Hindlimb muscle (tissue), 1 donor: Measurements from ENCODE around the gene TTLL11. TPM values are rescaled to one million over a fixed set of nuclear protein-coding genes. Genes with fewer than 3 reads are reported as not detected.

Experiments used
- DNase-seq: peaks from one replicate; pipeline ENCODE4 v3.0.0-alpha.2; 2013
- polyA plus RNA-seq: library from polyadenylated mRNA; unstranded; fragments of 120-200 nt; gene quantifications from one replicate; pipeline ENCODE4 v1.2.1, GENCODE V29; 2013; ENCODE audit not compliant: insufficient read length

TTLL11 gene
- polyA plus RNA-seq, 1 donor: 27.9 TPM

GRCh38 chr9:121871431-121872025 lies 221.6 kb downstream of the TTLL11 start:
- DNase-seq: no peak

DNA sequence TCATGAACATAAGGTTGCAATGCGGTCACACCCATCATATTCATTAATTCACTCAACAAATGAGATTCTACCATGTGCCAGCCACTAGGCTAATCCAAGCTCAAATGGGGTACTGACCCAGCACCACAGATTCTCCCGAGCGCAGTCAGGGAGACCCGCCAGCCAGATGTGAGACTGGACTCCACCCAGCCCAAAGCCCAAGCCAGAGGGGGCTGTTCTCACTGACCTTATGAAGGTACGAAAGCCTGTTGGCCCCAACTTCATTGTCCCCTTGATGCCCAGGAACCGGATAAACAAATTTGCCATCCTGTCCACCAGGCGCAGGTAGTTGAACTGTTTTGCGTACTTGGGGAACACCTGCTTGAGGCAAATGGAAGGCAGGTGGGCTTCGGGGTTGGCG lies 222.8 kb downstream of the TTLL11 start:
- DNase-seq: no peak

GRCh38 chr9:121868626-121869025 lies 224.5 kb downstream of the TTLL11 start:
- no peak for DNase-seq

- no peak for DNase-seq
Measured at GRCh38 chr9:121866927-121867326, 226.2 kb downstream of the TTLL11 start.

- no peak for DNase-seq
Measured at GRCh38 chr9:121865884-121866283, 227.2 kb downstream of the TTLL11 start.

DNA sequence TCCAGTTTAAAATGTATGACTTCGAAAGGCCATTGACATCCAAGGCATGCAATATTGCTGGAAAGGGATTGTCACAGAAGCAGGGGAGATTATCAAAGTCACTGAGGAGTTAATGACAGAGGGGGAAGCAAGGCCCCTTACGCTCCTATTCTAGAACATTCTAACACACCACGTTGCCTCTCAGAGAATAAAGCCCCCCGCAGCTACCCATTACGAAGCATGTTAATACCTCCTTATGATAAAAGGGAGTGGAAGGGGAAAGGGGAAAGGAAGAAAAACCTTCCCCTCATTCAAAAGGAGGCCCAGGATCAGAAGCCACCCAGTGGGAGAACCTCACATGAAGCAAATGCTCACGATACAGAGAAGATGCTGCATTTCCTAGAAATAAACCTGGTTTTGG lies 228.0 kb downstream of the TTLL11 start:
- DNase-seq: no peak

DNA sequence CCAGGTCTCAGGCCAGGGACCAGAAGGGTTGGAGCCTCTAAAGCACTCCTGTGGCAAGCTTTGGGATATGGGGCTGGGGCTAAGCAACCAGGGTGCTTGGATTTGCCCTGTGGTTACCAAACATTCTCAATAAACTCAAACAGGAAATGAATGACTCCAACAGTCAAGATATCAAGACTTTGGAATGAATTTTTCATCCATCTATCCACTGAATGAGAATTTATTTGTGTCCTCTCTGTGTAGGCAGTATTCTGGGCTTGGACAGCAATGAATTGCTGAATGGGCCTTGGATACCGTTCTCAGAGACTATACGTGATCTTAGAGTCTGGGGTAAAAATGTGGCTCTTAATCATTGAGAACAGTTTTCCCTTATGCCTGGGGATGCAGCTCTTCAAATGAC lies 229.2 kb downstream of the TTLL11 start:
- DNase-seq: no peak

DNA sequence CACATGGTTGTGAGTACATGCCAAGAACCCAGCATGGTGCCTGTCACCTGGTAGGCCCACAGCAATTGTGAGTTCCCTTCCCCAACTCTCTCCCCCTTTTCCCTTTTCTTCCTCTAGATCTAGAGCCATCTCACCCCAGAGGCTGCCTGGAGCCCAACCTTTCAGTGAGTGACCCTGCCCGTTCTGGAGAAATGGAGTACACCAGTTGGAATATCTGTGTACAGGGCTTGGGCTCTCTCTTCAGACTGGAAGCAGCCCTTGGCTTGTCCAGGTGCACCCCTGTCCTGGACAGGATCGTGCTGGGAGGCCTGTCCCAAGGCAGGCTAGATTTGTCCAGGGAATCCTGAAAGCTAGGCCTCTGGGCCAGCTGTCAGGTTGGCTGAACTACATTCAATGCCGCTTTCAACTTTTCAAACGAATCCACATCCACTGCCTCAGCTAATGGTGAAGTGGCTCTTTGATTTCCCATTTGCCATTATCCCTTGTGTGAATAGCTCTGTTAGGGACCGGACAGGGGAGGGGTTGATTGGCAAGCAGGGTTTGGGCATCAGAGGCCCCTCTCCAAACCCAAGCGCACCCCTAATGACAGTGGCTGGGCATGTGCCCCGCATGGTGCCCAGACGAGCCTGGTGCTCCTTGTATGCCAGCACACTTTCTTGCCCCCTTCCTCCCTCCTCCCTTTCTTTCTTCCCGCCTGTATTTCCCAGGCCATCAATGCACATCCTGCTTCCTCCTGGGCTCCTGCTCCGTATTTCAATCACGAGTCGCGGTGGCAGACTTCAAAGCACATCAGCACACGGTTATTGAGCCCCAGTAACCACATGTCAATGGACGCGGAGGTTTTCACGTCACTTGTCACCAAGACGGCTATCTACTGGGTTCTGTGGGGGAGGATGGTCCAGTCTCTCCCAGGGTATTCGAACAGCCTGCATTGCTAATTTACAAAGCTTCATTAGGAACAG lies 230.5 kb downstream of the TTLL11 start:
- DNase-seq: no peak

- no peak for DNase-seq
Measured at GRCh38 chr9:121861501-121862180, 231.5 kb downstream of the TTLL11 start.

- DNase-seq: no peak
Measured at GRCh38 chr9:121860744-121861143, 232.4 kb downstream of the TTLL11 start.

DNA sequence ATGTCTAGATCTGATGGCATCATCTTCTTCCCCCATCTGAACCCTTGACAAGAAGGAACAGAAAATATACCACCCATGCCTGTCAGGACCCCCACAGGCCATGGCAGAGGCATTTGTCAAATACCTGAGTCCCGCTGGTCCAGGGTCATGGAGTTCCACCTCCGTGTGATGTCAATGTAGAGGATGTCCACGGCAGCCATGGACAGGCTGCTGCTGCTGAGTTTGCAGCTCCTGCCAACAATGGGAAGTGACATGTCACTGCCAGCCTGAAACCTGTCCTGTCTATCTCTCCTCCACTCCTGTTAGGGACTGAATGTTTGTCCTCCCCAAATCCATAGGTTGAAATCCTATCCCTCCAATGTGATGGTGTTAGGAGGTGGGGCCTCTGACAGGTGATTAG lies 232.9 kb downstream of the TTLL11 start:
- DNase-seq: no peak

DNA sequence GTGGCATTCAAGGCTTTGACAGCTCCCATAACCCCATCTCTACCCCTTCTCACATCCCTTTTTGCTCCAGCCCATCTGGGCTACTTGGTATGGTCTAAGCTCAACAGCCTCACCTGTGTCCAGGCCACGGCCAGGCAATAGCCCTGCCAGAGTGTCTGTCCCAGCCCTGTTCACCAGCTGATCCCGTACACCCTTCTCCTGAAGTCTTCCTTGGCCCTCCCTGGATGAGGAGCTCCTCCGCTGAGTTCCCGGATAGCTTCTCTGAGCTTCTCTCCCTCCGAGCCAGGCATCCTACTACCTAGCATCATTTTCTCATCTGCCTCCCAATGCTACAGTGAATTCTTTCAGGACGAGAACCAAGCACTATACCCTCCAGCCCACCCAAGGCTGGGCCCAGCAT lies 233.5 kb downstream of the TTLL11 start:
- no peak for DNase-seq

- DNase-seq: no peak
Measured at GRCh38 chr9:121858788-121859187, 234.3 kb downstream of the TTLL11 start.

GRCh38 chr9:121857928-121858327 lies 235.2 kb downstream of the TTLL11 start:
- DNase-seq: no peak

- no peak for DNase-seq
Measured at GRCh38 chr9:121855476-121855875, 237.6 kb downstream of the TTLL11 start.

- no peak for DNase-seq
Measured at GRCh38 chr9:121853617-121854395, 239.3 kb downstream of the TTLL11 start.

- peak; percentile 46 for DNase-seq
Measured at GRCh38 chr9:121852651-121853616, 240.2 kb downstream of the TTLL11 start.

- no peak for DNase-seq
Measured at GRCh38 chr9:121852241-121852640, 240.9 kb downstream of the TTLL11 start.

GRCh38 chr9:121851641-121852091 lies 241.4 kb downstream of the TTLL11 start:
- DNase-seq: peak; percentile 38

GRCh38 chr9:121850366-121850765 lies 242.7 kb downstream of the TTLL11 start:
- no peak for DNase-seq

DNA sequence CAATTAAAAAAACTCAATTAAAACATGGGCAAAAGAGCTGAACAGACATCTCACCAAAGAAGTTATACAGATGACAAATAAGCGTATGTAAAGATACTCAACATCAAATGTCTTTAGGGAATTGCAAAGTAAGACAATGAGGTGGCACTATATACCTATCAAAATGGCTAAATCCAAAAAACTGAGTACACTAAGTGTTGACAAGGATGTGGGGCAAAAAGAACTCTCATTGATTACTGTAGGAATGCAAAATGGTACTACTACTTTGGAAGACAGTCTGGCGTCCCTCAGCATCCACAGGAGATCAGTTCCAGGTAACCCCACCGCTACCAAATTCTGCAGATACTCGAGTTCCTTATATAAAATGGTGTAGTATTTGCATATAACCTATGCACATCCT lies 243.6 kb downstream of the TTLL11 start:
- DNase-seq: no peak
